Measurements from ENCODE around the gene ZNF775.

ZNF775 gene

GRCh38 chr7:150402671-150403321 is 23.7 kb downstream of the ZNF775 start:
- no peak for DNase-seq

GRCh38 chr7:150403376-150404171 is 24.4 kb downstream of the ZNF775 start:
- DNase-seq = no peak

GRCh38 chr7:150404172-150404804 is 25.2 kb downstream of the ZNF775 start:
- DNase-seq = no peak

GRCh38 chr7:150404805-150405583 is 25.9 kb downstream of the ZNF775 start:
- no peak for DNase-seq

- no peak for DNase-seq
Observed at GRCh38 chr7:150405584-150406311, 26.6 kb downstream of the ZNF775 start.

GRCh38 chr7:150406312-150406566 is 27.1 kb downstream of the ZNF775 start:
- DNase-seq = no peak

GRCh38 chr7:150406567-150407421 is 27.7 kb downstream of the ZNF775 start:
- DNase-seq = peak; percentile 66

- no peak for DNase-seq
Observed at GRCh38 chr7:150407588-150408392, 28.7 kb downstream of the ZNF775 start.

- DNase-seq = no peak
Observed at GRCh38 chr7:150408393-150409299, 29.5 kb downstream of the ZNF775 start.

- no peak for DNase-seq
Observed at GRCh38 chr7:150409300-150410030, 30.3 kb downstream of the ZNF775 start.

- no peak for DNase-seq
Observed at GRCh38 chr7:150410131-150410530, 31.0 kb downstream of the ZNF775 start.

GRCh38 chr7:150410680-150411346 is 31.7 kb downstream of the ZNF775 start:
- DNase-seq = no peak

GRCh38 chr7:150411606-150412005 is 32.5 kb downstream of the ZNF775 start:
- no peak for DNase-seq

GRCh38 chr7:150412016-150412415 is 32.9 kb downstream of the ZNF775 start:
- no peak for DNase-seq

GRCh38 chr7:150412518-150413488 is 33.7 kb downstream of the ZNF775 start:
- no peak for DNase-seq

- DNase-seq = no peak
Observed at GRCh38 chr7:150413640-150414081, 34.5 kb downstream of the ZNF775 start.
